ENCODE results near the gene IQCE.

GRCh38 chr7:2593036-2593727, 34.4 kb downstream of the IQCE start:
- TF ChIP-seq POLR2A (IDR thresholded peaks at IDR 0.05), result no peak
- TF ChIP-seq CTCF (IDR thresholded peaks at IDR 0.05), result no peak
